Posterior vena cava (tissue), 2 donors: Measurements from ENCODE around the gene ZNF541. TPM values are rescaled to one million over a fixed set of nuclear protein-coding genes. Genes with fewer than 3 reads are reported as not detected.
"Not testable (repeated sequence)": the region's sequence is repeated elsewhere in the genome, so short reads cannot be mapped to it uniquely, and the experiment has no call there.

Source experiments
- DNase-seq: peaks from one replicate; pipeline ENCODE4 v3.0.0-alpha.2; 2020; ENCODE audit warnings: low spot score
- intact Hi-C, 2 donors: fragments of 100-400 bp; cut with DNase I; formaldehyde crosslinking; loops; one replicate each; pipeline versions ENCODE4 v1.14.1 to v1.14.2; 2022 to 2023
- total RNA-seq, 2 donors: library from RNA; stranded (reverse); fragmentation: NEBNext Ultra II Directional; extraction: Animal tissue kit (Norgen Biotek cat#: 25700); gene quantifications; one replicate each; pipeline ENCODE4 v1.2.1, GENCODE V29; 2021
- donor health status: DM: yes; HTN: yes; CAD: no.
- donor health status: DM: yes; HTN: yes; CAD: no.

The ZNF541 gene
- total RNA-seq, 2 donors from 2014 or later = 0.19 to 0.24 TPM

DNA sequence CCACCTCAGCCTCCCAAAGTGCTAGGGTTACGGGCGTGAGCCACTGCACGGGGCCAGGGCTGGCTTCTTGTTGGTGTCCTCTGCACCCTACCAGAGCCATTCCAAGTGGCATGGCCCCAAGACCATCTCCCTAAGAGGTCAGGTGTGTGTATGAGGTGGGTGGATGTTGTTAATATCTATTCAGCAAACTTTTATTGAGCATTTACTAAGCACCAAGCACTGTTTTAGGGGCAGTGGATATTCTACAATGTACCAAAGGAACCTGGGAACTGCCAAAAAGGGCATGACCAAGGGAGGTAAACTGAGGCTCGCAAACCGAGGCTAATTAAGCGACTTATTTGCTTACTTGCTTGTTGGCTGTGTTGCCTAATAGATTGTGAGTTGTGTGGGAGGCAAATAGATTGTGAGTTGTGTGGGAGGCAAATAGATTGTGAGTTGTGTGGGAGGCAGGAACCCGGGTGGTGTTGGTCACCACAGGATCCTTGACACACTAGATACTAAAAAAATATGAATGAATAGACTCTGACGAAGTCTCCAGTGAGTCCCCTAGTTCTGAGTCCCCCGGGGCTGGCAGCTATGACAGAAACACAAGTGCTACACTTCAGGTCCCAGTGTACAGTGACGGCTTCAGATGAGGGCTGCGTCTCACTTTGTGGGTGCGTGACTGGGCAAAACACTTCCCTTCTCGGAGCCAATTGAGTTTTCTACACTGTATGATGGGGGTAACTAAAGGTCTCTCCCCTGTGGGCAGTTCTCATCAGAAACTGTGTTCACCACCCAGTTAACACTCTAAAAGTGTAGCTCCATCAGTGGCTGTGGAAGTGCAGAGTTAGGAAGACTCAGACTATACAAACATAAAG, 31.0 kb upstream of the ZNF541 start:
- DNase-seq = no peak
- intact Hi-C loops = no loop called here

DNA sequence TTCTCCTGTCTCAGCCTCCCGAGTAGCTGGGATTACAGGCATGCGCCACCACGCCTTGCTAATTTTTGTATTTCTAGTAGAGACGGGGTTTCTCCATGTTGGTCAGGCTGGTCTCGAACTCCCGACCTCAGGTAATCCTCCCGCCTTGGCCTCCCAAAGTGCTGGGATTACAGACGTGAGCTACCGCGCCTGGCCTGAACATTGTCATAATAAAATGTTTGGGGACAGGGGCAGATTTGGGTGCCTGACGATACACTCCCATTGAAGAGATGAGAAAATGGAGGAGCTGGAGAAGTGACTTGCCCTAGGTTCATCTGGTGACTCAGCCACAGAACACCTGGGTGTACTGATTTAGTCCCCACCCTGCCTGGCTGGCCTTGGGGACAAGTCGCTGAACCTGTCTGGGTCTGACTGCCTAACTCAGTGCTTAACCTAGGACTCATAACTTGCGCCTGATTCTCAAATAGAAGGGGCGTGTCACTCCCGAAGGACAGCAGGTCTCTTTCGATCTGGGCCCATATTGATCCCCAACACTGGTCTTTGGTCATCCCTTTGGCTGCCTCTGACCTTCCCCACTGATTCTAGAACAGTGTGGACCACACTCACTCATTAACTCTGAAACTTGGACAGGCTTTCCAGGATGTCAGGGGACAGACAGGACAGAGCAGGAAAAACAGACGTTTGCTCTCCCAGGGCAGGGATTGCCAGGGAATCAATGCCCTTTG, 28.4 kb upstream of the ZNF541 start:
- no peak for DNase-seq
- intact Hi-C loops = no loop called here

DNA sequence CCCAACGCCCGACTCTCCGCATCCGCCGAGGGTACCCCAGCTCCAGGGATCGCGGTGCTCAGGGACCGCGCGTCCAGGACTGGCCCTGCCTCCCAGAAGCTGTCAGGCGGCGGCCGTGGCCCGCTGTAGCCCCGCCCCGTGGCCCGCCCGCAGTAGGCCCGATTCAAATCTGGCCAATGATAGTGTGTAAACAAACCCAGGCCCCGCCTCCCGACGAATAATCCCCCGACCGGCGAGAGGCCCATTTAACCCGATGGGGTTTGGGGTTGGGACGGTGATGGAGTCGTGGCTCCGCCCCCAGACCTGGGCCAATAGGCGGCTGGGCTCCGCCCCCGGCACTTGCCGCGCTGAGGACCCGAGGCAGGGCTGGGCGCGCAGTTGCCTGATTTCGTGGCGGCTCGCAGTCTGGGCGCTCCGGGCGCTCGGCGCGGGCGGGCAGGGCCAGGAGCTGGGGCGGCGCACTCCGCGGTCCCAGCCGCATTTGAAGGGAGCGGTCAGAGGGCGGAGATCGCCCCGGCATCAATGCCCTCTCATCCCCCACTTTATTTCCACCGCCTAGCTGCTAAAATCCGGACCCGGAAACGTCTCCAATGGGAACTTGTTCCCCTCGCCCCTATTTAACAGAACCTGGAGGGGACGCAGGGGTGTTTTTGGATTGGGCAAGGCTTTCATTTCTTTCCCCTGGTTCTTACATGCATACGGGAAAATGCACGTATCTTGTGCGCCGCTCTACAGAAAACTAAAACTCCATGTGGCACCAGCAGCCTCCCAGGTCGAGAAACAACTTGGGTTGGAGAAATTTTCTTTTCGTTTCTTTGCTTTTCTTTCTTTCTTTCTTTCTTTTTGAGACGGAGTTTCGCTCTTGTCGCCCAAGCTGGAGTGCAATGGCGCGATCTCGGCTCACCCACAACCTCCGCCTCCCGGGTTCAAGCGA, 27.6 kb upstream of the ZNF541 start:
- intact Hi-C loops = no loop called here
- DNase-seq = peak; percentile 100

DNA sequence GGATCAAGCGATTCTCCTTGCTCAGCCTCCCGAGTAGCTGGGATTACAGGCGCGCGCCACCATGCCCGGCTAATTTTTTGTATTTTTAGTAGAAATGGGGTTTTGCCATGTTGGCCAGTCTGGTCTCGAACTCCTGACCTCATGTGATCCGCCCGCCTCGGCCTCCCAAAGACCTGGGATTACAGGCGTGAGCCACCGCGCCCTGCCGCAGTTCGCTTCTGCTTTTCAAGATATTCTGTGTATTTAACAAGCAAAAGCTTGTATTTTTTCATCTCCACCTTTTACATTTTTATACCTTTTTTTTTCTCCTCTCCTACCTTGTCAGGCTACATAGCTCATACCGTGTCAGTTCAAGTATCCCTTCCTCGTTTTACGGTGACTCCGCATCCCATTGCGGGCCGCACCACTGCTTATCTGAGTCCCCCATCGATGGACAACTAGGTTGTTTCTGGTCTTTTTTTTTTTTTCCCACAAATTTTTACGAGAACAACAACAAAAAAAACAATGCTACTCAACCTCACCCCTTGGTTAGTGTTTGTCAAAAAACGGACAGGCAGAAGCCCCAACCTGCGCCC, 26.8 kb upstream of the ZNF541 start:
- intact Hi-C loops, DNase-seq: not testable (repeated sequence)

DNA sequence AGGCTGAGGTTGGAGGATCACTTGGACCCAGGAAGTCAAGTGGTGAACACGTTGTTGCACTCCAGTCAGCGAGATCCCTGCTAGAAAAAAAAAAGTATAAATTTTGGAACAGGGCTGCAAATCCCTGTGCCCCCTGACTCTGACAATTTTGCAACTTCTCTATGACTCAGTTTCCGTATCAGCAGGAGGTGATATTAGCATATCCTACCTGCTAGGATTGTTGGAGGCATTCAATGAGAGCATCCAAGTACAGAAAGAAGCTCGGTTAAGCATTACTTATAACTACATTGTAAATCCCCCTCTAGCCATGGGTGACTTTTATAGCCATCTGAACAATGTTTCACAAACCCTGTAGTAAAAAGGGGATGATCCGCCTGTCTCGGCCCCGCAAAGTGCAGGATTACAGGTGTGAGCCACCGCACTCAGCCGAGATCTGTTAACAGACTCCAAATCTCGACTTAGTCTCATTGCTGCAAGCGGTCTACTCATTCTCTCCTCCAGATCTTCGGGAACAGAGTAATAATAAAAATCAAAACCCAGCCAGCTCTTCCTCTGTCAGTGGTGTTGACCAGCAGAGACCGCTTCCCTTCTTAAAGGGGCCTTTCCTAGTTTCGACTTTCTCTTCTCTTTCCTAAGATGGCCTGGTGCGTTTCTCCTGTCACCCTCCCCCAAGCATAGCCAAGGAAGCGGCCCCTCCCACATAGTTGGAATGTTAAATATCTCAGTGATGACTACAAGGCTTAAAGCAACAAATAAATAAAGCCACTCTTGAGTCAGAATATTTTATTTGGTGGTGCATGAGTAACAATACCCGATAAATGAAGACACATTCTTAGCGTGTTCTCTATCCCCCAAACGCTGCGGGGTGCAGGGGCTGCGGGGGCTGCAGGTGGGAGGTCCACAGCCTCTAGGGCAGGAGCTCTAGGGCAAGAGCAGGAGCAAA, 25.7 kb upstream of the ZNF541 start:
- intact Hi-C loops = no loop called here

DNA sequence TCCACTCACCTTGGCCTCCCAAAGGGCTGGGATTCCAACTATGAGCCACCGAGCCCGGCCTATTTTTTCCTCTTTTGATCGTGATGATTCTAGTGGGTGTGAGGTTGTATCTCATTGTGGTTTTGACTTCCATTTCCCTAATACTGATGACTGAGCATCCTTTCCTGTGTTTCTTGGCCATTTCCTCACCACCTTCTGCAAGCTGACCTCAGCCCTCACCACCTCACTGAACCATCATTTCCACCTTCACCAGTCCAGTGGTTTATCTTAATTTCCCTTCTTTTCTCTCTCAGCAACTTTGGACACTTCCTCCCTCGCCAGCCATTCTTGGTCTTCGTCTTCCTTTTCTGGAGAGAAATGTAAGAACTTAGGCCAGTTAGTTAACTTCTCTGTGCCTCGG, 23.0 kb upstream of the ZNF541 start:
- no peak for DNase-seq
- intact Hi-C loops = no loop called here

More for the DNA sequence above, 25.7 kb upstream of the ZNF541 start:
- DNase-seq = peak; percentile 83

DNA sequence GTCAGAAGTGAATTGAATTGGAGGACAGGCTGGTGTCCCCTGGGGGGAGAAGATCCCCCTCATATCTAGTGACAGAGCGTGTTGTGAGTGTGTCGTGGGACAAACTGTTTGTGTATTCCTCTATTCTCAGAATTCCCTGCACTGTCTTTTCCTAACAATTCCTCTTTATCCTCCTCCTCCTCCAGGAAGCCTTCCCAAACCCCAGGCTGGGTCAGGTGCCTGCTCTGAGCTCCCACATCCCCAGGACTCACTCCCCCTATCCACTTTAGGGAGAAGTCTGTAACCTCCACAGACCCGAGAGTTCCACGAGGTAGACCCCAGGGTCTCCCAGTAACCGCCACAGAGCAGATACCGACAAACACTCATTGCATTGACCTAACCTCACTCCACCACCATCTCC, 20.9 kb upstream of the ZNF541 start:
- intact Hi-C loops = no loop called here

DNA sequence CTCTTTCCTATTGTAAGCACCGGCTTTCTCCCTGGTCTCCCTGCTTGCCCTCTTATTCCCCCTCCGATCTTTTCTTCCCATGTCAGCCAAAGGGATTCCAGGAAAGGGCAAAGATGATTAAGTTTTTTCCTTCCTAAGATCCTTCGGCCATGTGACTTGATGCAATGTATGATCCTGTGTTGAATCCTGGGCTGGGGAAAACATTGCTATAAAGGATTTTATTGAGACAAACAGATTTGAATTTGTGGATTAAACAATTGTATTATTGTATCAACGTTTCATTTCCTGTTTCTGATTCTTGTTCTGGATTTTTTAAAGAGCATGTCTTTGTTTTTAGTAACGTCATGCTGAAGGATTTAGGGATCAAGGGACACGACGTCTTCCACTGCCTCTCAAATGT, 16.9 kb upstream of the ZNF541 start:
- no peak for DNase-seq
- intact Hi-C loops = loop anchor here in 1 of 2 donors (10.0 kb wide), 1 partner anchor 1405 kb away; no protein-coding TSS in a partner anchor

More for the DNA sequence above, 20.9 kb upstream of the ZNF541 start:
- no peak for DNase-seq

DNA sequence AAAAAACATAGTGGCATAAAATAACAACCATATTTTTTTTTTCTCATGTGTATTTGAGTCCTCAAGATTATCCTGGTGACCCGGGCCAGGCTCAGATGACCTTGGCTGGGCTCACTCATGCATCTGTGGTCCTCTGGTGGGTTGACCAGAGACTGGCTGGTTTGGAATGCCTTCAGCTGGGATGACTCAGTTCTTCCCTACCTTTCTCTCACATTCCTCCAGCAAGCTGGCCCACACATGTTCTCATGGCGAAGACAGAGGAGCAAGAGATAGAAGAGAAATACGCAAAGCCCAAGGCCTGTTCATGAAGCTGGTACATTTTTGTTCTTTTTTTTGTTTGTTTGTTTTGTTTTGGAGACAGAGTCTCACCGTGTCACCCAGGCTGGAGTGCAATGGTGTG, 14.3 kb upstream of the ZNF541 start:
- intact Hi-C loops = loop anchor here in 1 of 2 donors (10.0 kb wide), 1 partner anchor 1402 kb away; no protein-coding TSS in a partner anchor
- no peak for DNase-seq

DNA sequence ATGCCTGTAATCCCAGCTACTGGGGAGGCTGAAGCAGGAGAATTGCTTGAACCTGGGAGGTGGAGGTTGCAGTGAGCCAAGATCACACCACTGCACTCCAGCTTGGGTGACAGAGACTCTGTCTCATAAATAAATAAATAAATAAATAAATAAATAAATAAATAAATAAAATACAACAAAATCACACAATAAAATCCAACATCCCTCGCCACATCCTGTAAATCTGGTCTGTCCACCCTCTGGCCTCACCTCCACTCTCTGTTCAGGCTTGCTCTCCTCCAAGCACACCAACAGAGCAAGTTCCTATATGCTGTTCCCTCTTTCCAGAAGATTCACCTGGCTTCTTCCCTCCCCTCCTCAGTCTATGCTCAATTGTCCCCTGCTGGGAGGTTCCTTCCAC, 10.2 kb upstream of the ZNF541 start:
- not testable (repeated sequence) for DNase-seq
- intact Hi-C loops = loop anchor here in 1 of 2 donors (10.0 kb wide), 1 partner anchor 1398 kb away; no protein-coding TSS in a partner anchor

DNA sequence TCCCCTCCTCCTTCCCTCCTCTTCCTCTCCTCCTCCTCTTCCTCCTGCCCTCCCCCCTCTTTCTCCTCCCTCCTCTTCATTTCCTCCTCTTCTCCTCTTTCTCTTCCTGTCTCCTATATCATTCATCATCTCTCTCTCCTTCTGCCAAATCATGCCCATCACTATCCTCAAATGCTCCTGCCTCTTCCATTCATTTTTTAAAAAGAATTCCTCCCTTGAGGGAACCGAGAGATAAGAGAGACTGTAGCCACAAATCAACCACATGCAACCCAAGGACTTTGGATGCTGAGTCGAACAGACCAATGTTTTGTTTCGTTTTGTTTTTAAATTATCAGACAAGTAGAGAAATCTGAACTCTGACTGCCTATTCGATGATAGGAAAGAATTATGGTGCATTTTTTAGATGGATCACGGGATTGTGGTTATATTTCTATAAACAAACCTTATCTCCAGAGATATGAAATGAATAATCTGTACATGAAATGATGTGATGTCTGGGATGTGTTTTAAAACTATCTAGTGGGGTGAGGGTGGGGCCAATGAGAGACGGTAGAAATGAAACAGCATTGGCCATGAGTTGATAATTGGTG, 9.5 kb upstream of the ZNF541 start:
- no peak for DNase-seq
- intact Hi-C loops = loop anchor here in 1 of 2 donors (10.0 kb wide), 1 partner anchor 1398 kb away; no protein-coding TSS in a partner anchor

DNA sequence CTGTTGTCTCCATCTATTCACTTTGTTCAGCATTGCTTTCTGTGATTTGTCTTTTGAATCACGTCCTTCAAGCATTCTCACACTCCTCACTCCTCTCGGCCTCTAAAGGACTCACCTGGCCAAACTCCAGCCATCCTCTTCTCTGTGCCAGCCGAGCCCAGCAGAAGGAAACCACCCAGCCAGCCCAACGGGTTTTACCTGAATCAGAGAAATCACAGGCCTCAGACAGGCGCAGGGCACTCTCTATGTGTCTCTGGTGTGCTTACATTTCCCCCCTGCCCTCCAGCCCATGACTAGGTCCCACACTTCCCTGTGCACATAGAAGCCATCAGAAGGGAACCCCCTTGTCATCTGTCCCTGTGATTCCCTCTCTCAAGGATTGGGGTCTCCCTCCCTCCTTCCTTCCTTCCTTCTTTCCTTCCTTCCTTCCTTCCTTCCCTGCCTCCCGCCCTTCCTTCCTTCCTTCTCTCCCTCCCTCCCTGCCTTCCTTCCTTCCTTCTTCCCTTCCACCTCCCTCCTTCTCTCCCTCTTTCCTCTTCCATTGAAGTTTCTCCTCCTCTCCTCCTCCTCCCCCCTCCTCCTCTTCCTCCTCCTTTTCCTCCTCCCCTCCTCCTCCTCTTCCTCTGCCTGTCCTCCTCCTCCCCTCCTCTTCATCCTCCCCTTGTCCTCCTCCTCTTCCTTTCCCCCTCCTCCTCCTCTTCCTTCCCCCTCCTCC, 8.8 kb upstream of the ZNF541 start:
- DNase-seq = no peak
- intact Hi-C loops = loop anchor here in 1 of 2 donors (10.0 kb wide), 1 partner anchor 1397 kb away; no protein-coding TSS in a partner anchor

DNA sequence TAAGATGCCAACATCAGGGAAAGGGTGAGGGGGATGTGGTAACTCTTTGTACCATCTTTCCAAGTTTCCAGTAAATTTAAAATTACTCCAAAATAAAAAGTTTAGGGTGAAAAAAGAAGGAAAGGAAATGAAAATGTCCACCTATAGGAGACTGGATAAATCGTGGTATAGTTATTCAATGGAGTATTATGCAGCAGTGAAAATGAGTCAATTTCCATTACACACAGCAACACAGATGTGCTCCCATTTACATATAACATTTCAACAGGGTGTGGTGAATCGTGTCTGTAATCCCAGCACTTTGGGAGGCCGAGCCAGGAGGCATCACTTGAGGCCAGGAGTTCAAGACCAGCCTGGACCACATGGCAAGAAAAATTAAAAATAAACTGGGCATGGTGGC, 7.4 kb upstream of the ZNF541 start:
- intact Hi-C loops = loop anchor here in 1 of 2 donors (10.0 kb wide), 1 partner anchor 1396 kb away; no protein-coding TSS in a partner anchor
- no peak for DNase-seq

DNA sequence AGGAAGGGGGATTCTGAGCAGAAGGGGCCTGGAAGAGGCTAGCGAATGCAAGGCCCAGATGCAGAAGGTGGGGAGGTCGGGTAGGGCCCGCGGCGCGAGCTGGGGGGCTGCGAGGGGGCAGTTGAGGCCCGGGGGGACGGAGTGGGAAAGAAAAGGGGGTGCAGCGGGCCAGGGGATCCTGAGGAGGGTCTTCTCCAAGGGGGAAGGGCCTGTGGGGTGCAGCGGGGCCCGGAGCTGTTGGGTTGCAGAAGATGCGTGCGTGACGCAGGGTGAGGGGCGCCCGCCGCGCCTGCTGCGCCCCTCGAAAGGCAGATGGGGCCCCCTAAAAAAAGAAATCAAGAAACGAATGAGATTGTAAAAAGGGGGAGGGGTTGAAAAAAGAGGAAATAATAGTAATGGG, 313 bp downstream of the ZNF541 start:
- intact Hi-C loops = no loop called here
- no peak for DNase-seq

DNA sequence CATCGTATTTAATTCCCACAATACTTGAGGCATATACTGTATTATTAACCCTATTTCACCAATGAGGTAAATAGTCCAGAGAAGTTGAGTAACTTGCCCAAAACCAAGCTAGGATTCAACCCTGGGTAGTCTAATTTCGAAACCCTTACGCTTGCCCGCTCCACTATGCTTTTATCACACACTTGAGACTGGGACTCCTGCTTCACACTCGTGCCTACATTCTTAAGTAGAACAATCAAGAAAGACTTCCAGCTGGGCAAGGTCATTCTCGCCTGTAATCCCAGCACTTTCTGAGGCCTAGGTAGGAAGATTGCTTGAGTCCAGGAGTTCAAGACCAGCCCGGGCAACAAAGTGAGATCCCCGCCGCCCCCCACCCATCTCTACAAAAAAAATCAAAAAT, 3.6 kb downstream of the ZNF541 start:
- no peak for DNase-seq
- intact Hi-C loops = no loop called here

DNA sequence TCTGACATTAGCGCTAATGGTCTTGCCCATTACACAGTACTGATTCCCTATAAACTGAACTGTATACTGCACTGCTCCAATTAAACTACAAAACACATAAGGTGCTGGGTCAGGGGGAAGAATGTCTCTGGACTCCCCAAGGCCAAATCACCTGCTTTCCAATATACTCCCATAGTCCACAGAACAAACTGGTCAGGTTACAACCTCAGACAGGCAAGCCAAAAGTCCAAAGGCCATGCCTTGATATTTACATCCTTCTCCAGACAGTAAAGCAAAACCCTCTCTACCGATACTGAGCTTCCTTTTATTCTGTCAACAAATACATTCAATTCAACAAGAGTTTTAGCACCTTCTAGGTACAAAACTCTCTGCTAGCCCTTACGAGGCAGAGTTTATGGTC, 8.9 kb downstream of the ZNF541 start:
- DNase-seq = no peak
- intact Hi-C loops = no loop called here
